Choroid plexus epithelial cell (primary cell): ENCODE results near the gene CDH13.

ENCODE experiments used
- DNase-seq: peaks from one replicate; pipeline ENCODE4 v3.0.0-alpha.2; 2010; ENCODE audit warnings: low read depth
- H3K4me3 ChIP-seq: 2 replicates; pipeline ENCODE4 v1.5.1; 2011; ENCODE audit warnings: low read depth, mild to moderate bottlenecking, control low read depth, low read length, moderate library complexity
- TF ChIP-seq, protein P1 (sequence below): conservative IDR thresholded peaks from 2 replicates; pipeline ENCODE4 v1.5.1; 2011; ENCODE audit warnings: low read depth, mild to moderate bottlenecking, control low read depth, inconsistent platforms, low read length, moderate library complexity

CDH13 gene

DNA sequence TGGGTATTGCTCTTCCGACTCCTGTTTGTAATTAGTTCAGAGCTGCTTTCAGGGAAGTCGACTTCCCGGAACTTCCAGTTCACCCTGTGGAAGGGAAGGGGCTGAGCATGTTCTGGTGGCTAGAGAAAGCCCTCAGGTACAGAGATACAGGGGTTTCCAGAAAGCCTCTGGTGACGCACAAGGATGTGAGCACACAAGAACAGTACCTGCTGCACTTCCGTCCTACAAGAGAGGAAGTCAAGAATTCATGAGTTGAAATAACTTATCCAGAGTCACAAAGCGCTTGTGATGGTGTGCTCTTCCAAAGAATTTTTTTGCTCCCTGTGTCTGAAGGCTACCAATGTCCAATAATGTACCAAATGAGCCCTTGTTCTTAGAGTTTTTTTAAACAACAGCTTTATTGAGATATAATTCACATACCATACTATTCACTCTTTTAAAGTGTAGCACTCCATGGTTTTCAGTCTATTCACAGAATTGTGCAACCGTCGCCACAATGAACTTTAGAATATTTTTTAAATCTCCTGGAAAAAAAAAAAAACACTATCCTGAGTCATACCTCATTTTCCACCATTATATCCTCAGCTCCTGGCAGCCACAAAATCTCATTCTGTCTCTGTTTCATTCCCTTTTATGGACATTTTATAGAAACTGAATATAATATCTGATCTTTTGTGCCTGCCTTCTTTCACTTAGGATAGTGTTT, 327.6 kb downstream of the CDH13 start:
- TF ChIP-seq, protein P1, sequence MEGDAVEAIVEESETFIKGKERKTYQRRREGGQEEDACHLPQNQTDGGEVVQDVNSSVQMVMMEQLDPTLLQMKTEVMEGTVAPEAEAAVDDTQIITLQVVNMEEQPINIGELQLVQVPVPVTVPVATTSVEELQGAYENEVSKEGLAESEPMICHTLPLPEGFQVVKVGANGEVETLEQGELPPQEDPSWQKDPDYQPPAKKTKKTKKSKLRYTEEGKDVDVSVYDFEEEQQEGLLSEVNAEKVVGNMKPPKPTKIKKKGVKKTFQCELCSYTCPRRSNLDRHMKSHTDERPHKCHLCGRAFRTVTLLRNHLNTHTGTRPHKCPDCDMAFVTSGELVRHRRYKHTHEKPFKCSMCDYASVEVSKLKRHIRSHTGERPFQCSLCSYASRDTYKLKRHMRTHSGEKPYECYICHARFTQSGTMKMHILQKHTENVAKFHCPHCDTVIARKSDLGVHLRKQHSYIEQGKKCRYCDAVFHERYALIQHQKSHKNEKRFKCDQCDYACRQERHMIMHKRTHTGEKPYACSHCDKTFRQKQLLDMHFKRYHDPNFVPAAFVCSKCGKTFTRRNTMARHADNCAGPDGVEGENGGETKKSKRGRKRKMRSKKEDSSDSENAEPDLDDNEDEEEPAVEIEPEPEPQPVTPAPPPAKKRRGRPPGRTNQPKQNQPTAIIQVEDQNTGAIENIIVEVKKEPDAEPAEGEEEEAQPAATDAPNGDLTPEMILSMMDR = no peak

GRCh38 chr16:82955741-82956348, 329.1 kb downstream of the CDH13 start:
- TF ChIP-seq, protein P1 = no peak
- H3K4me3 ChIP-seq = no peak overlapping the region
- peak; percentile 17 for DNase-seq

More for the DNA sequence above, 327.6 kb downstream of the CDH13 start:
- peak; percentile 69 for DNase-seq
- no peak overlapping the region for H3K4me3 ChIP-seq

DNA sequence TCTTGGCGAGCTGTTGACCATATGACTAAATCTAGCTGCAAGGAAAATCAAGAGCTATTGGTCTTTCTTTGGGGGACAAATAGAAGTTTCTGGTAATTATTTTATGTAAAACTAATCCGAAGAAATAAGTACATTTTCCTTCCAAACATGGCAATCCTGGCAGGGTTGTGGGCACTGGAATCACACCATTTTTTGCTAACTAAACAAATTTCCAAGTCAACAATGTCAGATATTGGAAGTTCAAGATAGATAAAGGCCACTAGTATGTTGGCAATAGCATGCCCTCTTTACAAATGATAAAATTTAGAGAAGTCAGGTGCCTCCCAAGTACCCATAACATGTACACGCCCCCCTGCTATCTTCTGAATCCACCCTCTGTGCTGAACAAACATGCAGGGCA, 330.4 kb downstream of the CDH13 start:
- TF ChIP-seq, protein P1 = no peak
- no peak overlapping the region for H3K4me3 ChIP-seq

GRCh38 chr16:82960918-82961317, 334.1 kb downstream of the CDH13 start:
- no peak overlapping the region for H3K4me3 ChIP-seq
- DNase-seq = no peak
- TF ChIP-seq, protein P1 = no peak

More for the DNA sequence above, 330.4 kb downstream of the CDH13 start:
- DNase-seq = no peak

DNA sequence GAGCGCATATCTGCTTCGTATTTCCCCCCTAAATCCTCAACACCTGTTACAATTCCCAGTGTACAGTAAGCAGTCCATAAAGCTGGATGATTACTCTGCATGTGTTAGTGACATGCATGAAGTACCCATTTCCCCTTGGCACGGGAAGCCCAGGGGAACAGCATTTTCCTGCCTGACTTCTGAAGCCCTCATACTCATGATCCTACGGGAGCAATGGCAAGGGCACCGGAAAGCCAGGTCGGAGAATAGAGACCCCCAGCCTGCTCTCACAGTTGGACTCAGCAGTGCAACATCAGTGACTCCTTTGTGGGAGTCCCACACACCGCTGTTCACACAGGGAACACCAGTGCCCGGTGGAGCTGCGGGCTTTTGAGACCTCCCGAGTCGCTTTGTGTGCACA, 336.9 kb downstream of the CDH13 start:
- H3K4me3 ChIP-seq = no peak overlapping the region
- TF ChIP-seq, protein P1 = no peak
- no peak for DNase-seq

DNA sequence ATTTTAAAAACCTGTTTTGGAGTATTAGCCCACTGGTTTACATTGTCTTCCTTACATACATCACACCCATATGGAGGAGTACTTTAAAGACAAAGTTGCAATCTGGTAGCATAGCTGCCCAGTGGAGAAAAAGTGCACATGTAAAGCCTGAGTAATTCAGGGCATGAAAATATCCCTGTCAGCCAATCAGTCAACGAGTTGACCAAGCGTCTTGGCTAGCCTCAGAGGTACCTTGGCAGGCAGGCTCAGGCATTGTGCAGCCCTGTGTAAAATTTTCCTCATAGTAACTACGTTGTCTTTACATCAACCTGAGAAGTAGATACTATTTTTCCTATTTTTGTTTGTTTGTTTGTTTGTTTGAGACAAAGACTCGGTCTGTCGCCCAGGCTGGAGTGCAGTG, 339.0 kb downstream of the CDH13 start:
- no peak overlapping the region for H3K4me3 ChIP-seq
- no peak for DNase-seq
- TF ChIP-seq, protein P1 = no peak

DNA sequence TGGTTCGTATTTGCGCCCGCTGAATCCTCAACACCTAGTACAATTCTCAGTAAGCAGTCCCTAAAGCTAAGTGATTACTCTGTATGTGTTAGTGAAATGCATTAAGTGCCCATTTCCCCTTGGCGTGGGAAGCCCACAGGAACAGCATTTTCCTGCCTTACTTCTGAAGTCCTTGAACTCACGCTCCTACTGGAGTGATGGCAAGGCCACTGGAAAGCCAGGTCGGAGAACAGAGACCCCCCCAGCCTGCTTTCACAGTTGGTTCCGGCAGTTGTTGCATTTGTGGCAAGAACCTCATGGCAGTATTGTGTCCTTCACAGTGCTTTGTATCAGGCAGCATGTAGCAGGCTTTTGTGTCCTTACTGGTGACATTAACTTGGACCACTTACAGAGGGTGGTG, 340.7 kb downstream of the CDH13 start:
- no peak for DNase-seq
- no peak overlapping the region for H3K4me3 ChIP-seq
- TF ChIP-seq, protein P1 = no peak
